ENCODE measurements around the gene SPEN. TPM values are rescaled to one million over a fixed set of nuclear protein-coding genes. Genes with fewer than 3 reads are reported as not detected.
"Not testable (repeated sequence)": the region's sequence is repeated elsewhere in the genome, so short reads cannot be mapped to it uniquely, and the experiment has no call there.

Gene SPEN
- total and polyA plus RNA-seq, 5 donors from 2014 or later: 7.4 to 92.4 (median 8.0) TPM

GRCh38 chr1:15835741-15836510, 11.6 kb upstream of the SPEN start:
- Histone ChIP-seq H3K27ac (ENCODE audit: insufficient read depth, low read length, poor library complexity, severe bottlenecking) (peak overlapping the region; percentile 99), H3K4me3 (ENCODE audit: low read depth, low read length) (peak overlapping the region; percentile 80), H3K27me3 (ENCODE audit: control insufficient read depth, insufficient read depth, low read length) (no peaks in the 10 kb centered on the region), H3K36me3 (ENCODE audit: control insufficient read depth, insufficient read depth, low read length) (no peaks in the 10 kb centered on the region), H3K4me1 (ENCODE audit: control insufficient read depth, insufficient read depth, low read length, poor library complexity, severe bottlenecking) (peaks cover 35% of the 10 kb centered on the region), H3K9me3 (ENCODE audit: control insufficient read depth in 2 of 2, low read length in 2 of 2) (no peaks in the 10 kb centered on the region)
- H3K4me3 Mint-ChIP-seq: peak overlapping the region; percentile 94 to 97 (median 96)
- H3K36me3 Mint-ChIP-seq: peaks cover 5% of the 10 kb centered on the region
- peaks cover 9 to 35% (median 24%) of the 10 kb centered on the region in 4 donors for H3K4me1 Mint-ChIP-seq
- peak; percentile 53 to 57 for ATAC-seq (ENCODE audit: low read depth in 2 of 2)
- DNase-seq: peak; percentile 97 to 99 (median 98)
- no peaks in the 10 kb centered on the region for H3K9me3 Mint-ChIP-seq
- H3K27me3 Mint-ChIP-seq: peaks cover 18% of the 10 kb centered on the region
- peak overlapping the region; percentile 98 to 99 (median 98) for H3K27ac Mint-ChIP-seq

GRCh38 chr1:15836511-15836771, 11.1 kb upstream of the SPEN start:
- not testable (repeated sequence) for H3K36me3 ChIP-seq (ENCODE audit: control insufficient read depth, insufficient read depth, low read length); H3K27me3 ChIP-seq (ENCODE audit: control insufficient read depth, insufficient read depth, low read length); DNase-seq; ATAC-seq (ENCODE audit: low read depth in 2 of 2); H3K9me3 Mint-ChIP-seq; H3K9me3 ChIP-seq (ENCODE audit: control insufficient read depth in 2 of 2, low read length in 2 of 2); H3K36me3 Mint-ChIP-seq
- peak overlapping the region; percentile 98 to 99 (median 98) for H3K27ac Mint-ChIP-seq
- peaks cover 18% of the 10 kb centered on the region for H3K27me3 Mint-ChIP-seq
- H3K4me1 Mint-ChIP-seq: peaks cover 9 to 35% (median 24%) of the 10 kb centered on the region in 4 donors
- peak overlapping the region; percentile 80 for H3K4me3 ChIP-seq (ENCODE audit: low read depth, low read length)
- peak overlapping the region; percentile 94 to 97 (median 96) for H3K4me3 Mint-ChIP-seq
- peak overlapping the region; percentile 99 for H3K27ac ChIP-seq (ENCODE audit: insufficient read depth, low read length, poor library complexity, severe bottlenecking)
- H3K4me1 ChIP-seq (ENCODE audit: control insufficient read depth, insufficient read depth, low read length, poor library complexity, severe bottlenecking): peaks cover 35% of the 10 kb centered on the region

- Histone ChIP-seq H3K4me3 (ENCODE audit: low read depth, low read length) (peak overlapping the region; percentile 71), H3K4me1 (ENCODE audit: control insufficient read depth, insufficient read depth, low read length, poor library complexity, severe bottlenecking) (peaks cover 35% of the 10 kb centered on the region), H3K27me3 (ENCODE audit: control insufficient read depth, insufficient read depth, low read length) (no peaks in the 10 kb centered on the region), H3K27ac (ENCODE audit: insufficient read depth, low read length, poor library complexity, severe bottlenecking) (peak overlapping the region; percentile 99), H3K9me3 (ENCODE audit: control insufficient read depth in 2 of 2, low read length in 2 of 2) (no peaks in the 10 kb centered on the region), H3K36me3 (ENCODE audit: control insufficient read depth, insufficient read depth, low read length) (no peaks in the 10 kb centered on the region)
- no peaks in the 10 kb centered on the region for H3K9me3 Mint-ChIP-seq
- H3K27me3 Mint-ChIP-seq: peaks cover 18% of the 10 kb centered on the region
- H3K27ac Mint-ChIP-seq: peak overlapping the region; percentile 98 to 99 (median 98)
- H3K36me3 Mint-ChIP-seq: peaks cover under 1% of the 10 kb centered on the region
- peak overlapping the region; percentile 94 to 97 (median 96) for H3K4me3 Mint-ChIP-seq
- ATAC-seq (ENCODE audit: low read depth in 2 of 2) (peak; percentile 13 to 20), DNase-seq (peak; percentile 68 to 82 (median 73))
- H3K4me1 Mint-ChIP-seq: peaks cover 5 to 29% (median 19%) of the 10 kb centered on the region in 4 donors
Observed at GRCh38 chr1:15836772-15837669, 10.5 kb upstream of the SPEN start.

GRCh38 chr1:15837931-15838330, 9.6 kb upstream of the SPEN start:
- peak overlapping the region; percentile 99 for H3K27ac ChIP-seq (ENCODE audit: insufficient read depth, low read length, poor library complexity, severe bottlenecking)
- DNase-seq (no peak), ATAC-seq (ENCODE audit: low read depth in 2 of 2) (no peak)
- peak overlapping the region; percentile 43 to 99 (median 46) for H3K27ac Mint-ChIP-seq
- peaks cover 18% of the 10 kb centered on the region for H3K27me3 Mint-ChIP-seq
- no peaks in the 10 kb centered on the region for H3K36me3 Mint-ChIP-seq
- no peaks in the 10 kb centered on the region for H3K9me3 Mint-ChIP-seq
- H3K4me3 ChIP-seq (ENCODE audit: low read depth, low read length): peak overlapping the region; percentile 71
- no peaks in the 10 kb centered on the region for H3K36me3 ChIP-seq (ENCODE audit: control insufficient read depth, insufficient read depth, low read length)
- H3K4me3 Mint-ChIP-seq: peak overlapping the region; percentile 31 to 97 (median 82)
- H3K4me1 ChIP-seq (ENCODE audit: control insufficient read depth, insufficient read depth, low read length, poor library complexity, severe bottlenecking): peaks cover 31% of the 10 kb centered on the region
- H3K27me3 ChIP-seq (ENCODE audit: control insufficient read depth, insufficient read depth, low read length): no peaks in the 10 kb centered on the region
- H3K4me1 Mint-ChIP-seq: peaks cover 5 to 29% (median 20%) of the 10 kb centered on the region in 4 donors
- no peaks in the 10 kb centered on the region for H3K9me3 ChIP-seq (ENCODE audit: control insufficient read depth in 2 of 2, low read length in 2 of 2)

- H3K4me3 ChIP-seq (ENCODE audit: low read depth, low read length): no peak overlapping the region
- peaks cover 28% of the 10 kb centered on the region for H3K4me1 ChIP-seq (ENCODE audit: control insufficient read depth, insufficient read depth, low read length, poor library complexity, severe bottlenecking)
- H3K36me3 Mint-ChIP-seq: no peaks in the 10 kb centered on the region
- no peaks in the 10 kb centered on the region for H3K36me3 ChIP-seq (ENCODE audit: control insufficient read depth, insufficient read depth, low read length)
- peaks cover 4 to 28% (median 17%) of the 10 kb centered on the region in 4 donors for H3K4me1 Mint-ChIP-seq
- H3K9me3 Mint-ChIP-seq: no peaks in the 10 kb centered on the region
- peak overlapping the region in 1 of 4 donors; percentile 37 for H3K4me3 Mint-ChIP-seq
- H3K27ac Mint-ChIP-seq: peak overlapping the region in 1 of 3 donors; percentile 99
- no peaks in the 10 kb centered on the region for H3K9me3 ChIP-seq (ENCODE audit: control insufficient read depth in 2 of 2, low read length in 2 of 2)
- no peak for DNase-seq
- H3K27me3 ChIP-seq (ENCODE audit: control insufficient read depth, insufficient read depth, low read length): no peaks in the 10 kb centered on the region
- no peak overlapping the region for H3K27ac ChIP-seq (ENCODE audit: insufficient read depth, low read length, poor library complexity, severe bottlenecking)
- H3K27me3 Mint-ChIP-seq: peaks cover 13% of the 10 kb centered on the region
- ATAC-seq (ENCODE audit: low read depth in 2 of 2): no peak
Observed at GRCh38 chr1:15838721-15839120, 8.8 kb upstream of the SPEN start.

GRCh38 chr1:15843826-15844572, 3.5 kb upstream of the SPEN start:
- Mint-ChIP-seq H3K4me1 (peaks cover 9 to 42% (median 26%) of the 10 kb centered on the region in 4 donors), H3K27me3 (no peaks in the 10 kb centered on the region), H3K36me3 (no peaks in the 10 kb centered on the region), H3K9me3 (peaks cover 0 to 2% (median 0%) of the 10 kb centered on the region in 7 donors), H3K27ac (peak overlapping the region in 2 of 3 donors; percentile 56 to 80), H3K4me3 (peak overlapping the region; percentile 50 to 96 (median 78))
- peak overlapping the region; percentile 51 for H3K27ac ChIP-seq (ENCODE audit: insufficient read depth, low read length, poor library complexity, severe bottlenecking)
- no peak for ATAC-seq (ENCODE audit: low read depth in 2 of 2)
- no peaks in the 10 kb centered on the region for H3K9me3 ChIP-seq (ENCODE audit: control insufficient read depth in 2 of 2, low read length in 2 of 2)
- H3K36me3 ChIP-seq (ENCODE audit: control insufficient read depth, insufficient read depth, low read length): no peaks in the 10 kb centered on the region
- peak overlapping the region; percentile 67 for H3K4me3 ChIP-seq (ENCODE audit: low read depth, low read length)
- peak in 1 of 3 donors; percentile 35 for DNase-seq
- H3K27me3 ChIP-seq (ENCODE audit: control insufficient read depth, insufficient read depth, low read length): no peaks in the 10 kb centered on the region
- peaks cover 39% of the 10 kb centered on the region for H3K4me1 ChIP-seq (ENCODE audit: control insufficient read depth, insufficient read depth, low read length, poor library complexity, severe bottlenecking)

GRCh38 chr1:15846056-15846455, 1.5 kb upstream of the SPEN start:
- not testable (repeated sequence) for ATAC-seq (ENCODE audit: low read depth in 2 of 2); H3K27me3 Mint-ChIP-seq; DNase-seq; H3K4me3 ChIP-seq (ENCODE audit: low read depth, low read length); H3K36me3 Mint-ChIP-seq; H3K27me3 ChIP-seq (ENCODE audit: control insufficient read depth, insufficient read depth, low read length); H3K9me3 Mint-ChIP-seq; H3K36me3 ChIP-seq (ENCODE audit: control insufficient read depth, insufficient read depth, low read length); H3K9me3 ChIP-seq (ENCODE audit: control insufficient read depth in 2 of 2, low read length in 2 of 2)
- Mint-ChIP-seq H3K4me3 (peak overlapping the region; percentile 96 to 99 (median 96)), H3K4me1 (peaks cover 18 to 60% (median 41%) of the 10 kb centered on the region in 4 donors), H3K27ac (peak overlapping the region; percentile 84 to 96 (median 94))
- Histone ChIP-seq H3K27ac (ENCODE audit: insufficient read depth, low read length, poor library complexity, severe bottlenecking) (peak overlapping the region; percentile 91), H3K4me1 (ENCODE audit: control insufficient read depth, insufficient read depth, low read length, poor library complexity, severe bottlenecking) (peaks cover 53% of the 10 kb centered on the region)
